ENCODE measurements around the gene SPSB4.

DNA sequence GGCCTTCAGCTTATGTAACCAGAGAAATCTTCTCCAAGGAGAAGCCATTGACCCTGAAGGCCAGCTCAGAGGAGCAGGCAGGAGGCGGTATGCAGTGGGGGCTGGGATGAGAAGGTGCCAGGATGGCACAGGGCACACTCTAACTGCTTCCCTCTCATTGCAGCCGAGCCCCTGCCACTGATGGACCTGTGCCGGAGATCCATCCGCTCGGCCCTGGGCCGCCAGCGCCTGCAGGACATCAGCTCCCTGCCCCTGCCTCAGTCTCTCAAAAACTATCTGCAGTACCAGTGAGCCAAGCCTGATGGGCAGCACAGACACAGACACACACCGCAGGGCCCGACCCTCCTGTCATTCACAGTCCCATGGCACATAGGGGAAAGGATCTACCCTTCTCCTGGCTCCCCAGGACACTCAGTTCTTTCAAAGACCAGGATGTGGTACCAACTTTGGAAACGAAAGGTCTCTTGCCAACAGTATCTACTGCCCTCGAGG, 95.9 kb downstream of the SPSB4 start:
- TF ChIP-seq HNF4A (conservative IDR thresholded peaks at IDR 0.05) (no peak), RAD21 (IDR thresholded peaks at IDR 0.05) (no peak)
- TF ChIP-seq, protein P1, sequence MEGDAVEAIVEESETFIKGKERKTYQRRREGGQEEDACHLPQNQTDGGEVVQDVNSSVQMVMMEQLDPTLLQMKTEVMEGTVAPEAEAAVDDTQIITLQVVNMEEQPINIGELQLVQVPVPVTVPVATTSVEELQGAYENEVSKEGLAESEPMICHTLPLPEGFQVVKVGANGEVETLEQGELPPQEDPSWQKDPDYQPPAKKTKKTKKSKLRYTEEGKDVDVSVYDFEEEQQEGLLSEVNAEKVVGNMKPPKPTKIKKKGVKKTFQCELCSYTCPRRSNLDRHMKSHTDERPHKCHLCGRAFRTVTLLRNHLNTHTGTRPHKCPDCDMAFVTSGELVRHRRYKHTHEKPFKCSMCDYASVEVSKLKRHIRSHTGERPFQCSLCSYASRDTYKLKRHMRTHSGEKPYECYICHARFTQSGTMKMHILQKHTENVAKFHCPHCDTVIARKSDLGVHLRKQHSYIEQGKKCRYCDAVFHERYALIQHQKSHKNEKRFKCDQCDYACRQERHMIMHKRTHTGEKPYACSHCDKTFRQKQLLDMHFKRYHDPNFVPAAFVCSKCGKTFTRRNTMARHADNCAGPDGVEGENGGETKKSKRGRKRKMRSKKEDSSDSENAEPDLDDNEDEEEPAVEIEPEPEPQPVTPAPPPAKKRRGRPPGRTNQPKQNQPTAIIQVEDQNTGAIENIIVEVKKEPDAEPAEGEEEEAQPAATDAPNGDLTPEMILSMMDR (IDR thresholded peaks at IDR 0.05; ENCODE audit: low read depth, low read length, missing input control): no peak

Data from liver (tissue), 3 donors.